Bronchial epithelial cell (primary cell): ENCODE results near the gene SLC16A3. TPM values are rescaled to one million over a fixed set of nuclear protein-coding genes. Genes with fewer than 3 reads are reported as not detected.

ENCODE experiments used
- DNase-seq: peaks from one replicate; pipeline ENCODE4 v3.0.0-alpha.2; 2010; ENCODE audit warnings: low read depth
- FAIRE-seq: peaks from 2 replicates; lab custom pipeline; 2011; peaks lifted over from hg19 to GRCh38; lab: Jason Lieb, UNC
- H3K27me3 ChIP-seq: 2 replicates; pipeline ENCODE4 v1.5.1; 2011; ENCODE audit warnings: low read length; ENCODE audit not compliant: control insufficient read depth, insufficient read depth
- H3K36me3 ChIP-seq: 2 replicates; pipeline ENCODE4 v1.5.1; 2011; ENCODE audit warnings: low read length; ENCODE audit not compliant: control insufficient read depth, insufficient read depth
- H3K4me3 ChIP-seq: 2 replicates; pipeline ENCODE4 v1.5.1; 2011; ENCODE audit warnings: mild to moderate bottlenecking, low read depth, low read length, control low read depth
- total RNA-seq: library from RNA; depleted of rRNA; stranded (reverse); fragments of >200 nt; gene quantifications from 2 replicates; pipeline ENCODE4 v1.2.1, GENCODE V29; 2014
- TF ChIP-seq, protein P1 (sequence below): IDR thresholded peaks from 2 replicates; pipeline ENCODE4 v1.5.1; 2011; ENCODE audit warnings: mild to moderate bottlenecking, moderate library complexity, low read length, control low read depth, inconsistent platforms; ENCODE audit not compliant: insufficient read depth, severe bottlenecking

Gene SLC16A3
- total RNA-seq, 1 donor from 2014 or later, result 162 TPM

DNA sequence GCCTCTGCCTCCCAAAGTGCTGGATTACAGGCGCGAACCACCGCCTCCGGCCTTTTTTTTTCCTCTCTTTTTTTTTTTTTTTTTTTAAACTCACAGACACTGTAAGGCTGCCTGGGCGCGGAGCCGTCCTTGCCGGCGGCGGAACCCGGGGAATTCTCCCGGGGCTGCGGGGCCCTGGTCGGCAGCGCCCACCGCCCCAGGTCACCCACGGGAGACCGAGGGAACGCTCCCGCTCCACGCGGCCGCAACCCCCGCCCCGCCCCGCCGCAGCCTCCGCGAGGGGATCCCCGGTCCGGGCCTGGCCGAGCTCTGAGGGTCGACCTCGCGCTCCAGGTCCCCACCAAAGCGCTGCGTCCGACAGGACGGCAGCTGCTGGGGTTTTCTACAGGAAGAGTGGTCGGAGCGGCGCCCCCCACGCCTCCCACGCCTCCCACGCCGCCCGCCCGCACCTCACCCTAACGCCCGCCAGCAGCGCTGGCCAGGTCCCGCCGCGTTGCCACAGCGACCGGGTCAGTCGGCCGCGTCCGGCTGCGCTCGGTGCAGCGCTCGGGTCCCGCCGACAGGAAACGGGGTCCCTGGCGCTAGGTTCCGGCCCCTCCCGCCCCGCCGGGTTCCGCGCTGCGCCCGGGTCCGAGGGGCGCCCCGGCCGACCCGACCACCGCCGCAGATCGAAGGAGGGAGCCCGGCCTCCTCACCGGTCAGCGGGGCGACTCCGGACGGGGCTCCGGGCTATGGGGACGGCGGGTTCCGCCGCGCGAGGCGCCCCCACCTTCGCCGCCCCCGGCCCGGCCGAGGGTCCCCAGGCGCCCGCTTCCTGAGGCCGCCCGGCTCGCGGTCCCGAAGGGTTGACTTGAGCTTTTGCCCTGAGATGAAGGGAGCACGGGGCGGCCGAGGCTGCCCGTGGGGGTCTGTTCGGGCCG is 16.3 kb upstream of the SLC16A3 start, which contains the start of gene CCDC57:
CCDC57 (minus strand) TSS at position 512 of the 920 bp plus-strand sequence. CDS start 10,898 bp downstream, outside the sequence.
- H3K4me3 ChIP-seq, result peak within 1 kb of the TSS; percentile 75
- H3K36me3 ChIP-seq, result peaks cover under 1% of the 10 kb centered on the region
- FAIRE-seq, result no peak
- TF ChIP-seq, protein P1, sequence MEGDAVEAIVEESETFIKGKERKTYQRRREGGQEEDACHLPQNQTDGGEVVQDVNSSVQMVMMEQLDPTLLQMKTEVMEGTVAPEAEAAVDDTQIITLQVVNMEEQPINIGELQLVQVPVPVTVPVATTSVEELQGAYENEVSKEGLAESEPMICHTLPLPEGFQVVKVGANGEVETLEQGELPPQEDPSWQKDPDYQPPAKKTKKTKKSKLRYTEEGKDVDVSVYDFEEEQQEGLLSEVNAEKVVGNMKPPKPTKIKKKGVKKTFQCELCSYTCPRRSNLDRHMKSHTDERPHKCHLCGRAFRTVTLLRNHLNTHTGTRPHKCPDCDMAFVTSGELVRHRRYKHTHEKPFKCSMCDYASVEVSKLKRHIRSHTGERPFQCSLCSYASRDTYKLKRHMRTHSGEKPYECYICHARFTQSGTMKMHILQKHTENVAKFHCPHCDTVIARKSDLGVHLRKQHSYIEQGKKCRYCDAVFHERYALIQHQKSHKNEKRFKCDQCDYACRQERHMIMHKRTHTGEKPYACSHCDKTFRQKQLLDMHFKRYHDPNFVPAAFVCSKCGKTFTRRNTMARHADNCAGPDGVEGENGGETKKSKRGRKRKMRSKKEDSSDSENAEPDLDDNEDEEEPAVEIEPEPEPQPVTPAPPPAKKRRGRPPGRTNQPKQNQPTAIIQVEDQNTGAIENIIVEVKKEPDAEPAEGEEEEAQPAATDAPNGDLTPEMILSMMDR, result no peak
- peak; percentile 20 for DNase-seq
- no peaks in the 10 kb centered on the region for H3K27me3 ChIP-seq

DNA sequence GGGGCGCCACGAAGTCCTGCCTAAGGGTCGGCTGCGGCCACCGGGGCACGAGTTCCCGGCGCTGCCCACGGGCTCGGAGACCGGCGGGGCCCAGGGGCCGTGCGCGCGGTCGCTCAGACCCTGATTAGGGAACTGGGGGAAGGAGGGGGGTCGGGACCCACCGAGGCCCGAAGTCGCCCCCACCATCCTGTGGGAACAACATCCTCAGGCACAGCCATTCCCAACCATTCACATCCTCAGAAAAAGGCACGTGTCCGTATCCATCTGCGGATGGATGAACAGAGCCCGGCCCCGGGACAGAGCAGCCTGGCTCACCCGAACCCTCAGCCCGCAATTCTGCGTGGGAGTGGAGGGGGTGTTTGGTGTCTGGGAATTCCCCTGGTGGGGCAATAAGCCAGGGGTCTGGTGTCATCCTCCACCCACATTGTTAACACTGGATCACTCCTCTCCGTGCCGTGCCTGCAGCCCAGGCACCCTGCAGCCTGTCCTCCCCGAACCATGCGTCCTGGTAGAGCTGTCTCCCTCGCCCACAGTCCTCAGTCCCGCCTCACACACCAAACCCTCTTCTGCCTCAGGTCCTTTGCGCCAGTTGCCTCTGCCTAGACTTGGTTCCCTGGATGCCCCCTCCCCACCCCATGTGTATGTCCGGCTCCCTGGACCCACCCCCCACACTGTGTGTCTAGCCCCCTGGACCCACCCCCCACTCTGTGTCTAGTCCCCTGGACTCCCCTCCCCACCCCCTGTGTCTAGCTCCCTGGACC is 15.4 kb upstream of the SLC16A3 start:
- Histone ChIP-seq H3K4me3 (peak overlapping the region; percentile 75), H3K36me3 (no peaks in the 10 kb centered on the region), H3K27me3 (no peaks in the 10 kb centered on the region)
- TF ChIP-seq, protein P1, result no peak
- DNase-seq, result peak; percentile 41
- FAIRE-seq, result no peak

DNA sequence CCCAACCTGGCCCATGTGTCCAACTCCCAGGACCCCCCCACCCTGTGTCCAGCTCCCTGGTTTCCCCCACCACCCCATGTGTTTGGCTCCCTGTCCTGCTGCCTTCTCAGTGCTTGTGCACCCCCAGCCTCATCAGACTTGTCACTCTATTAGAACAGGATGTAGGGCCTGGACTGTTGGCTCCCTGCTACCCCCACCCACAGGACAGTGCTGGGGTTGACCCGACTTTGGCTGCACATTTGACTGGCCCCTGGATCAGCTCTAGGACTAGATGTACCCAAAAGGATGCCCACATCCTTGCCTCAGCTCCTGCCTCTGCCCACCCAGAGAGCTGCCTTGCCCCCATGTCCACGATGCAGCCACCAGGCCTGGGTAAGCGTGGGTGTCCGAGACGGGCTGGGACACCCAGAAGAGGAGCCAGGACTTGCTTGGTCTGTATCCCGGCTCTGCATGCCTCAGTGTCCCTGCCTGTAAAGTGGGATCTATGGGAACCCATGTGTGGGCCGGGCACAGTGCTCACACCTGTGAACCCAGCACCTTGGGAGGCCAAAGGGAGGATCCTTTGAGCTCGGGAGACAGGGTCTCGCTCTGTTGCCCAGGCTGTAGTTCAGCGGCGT is 14.7 kb upstream of the SLC16A3 start:
- H3K36me3 ChIP-seq, result no peaks in the 10 kb centered on the region
- DNase-seq, result no peak
- H3K4me3 ChIP-seq, result no peak overlapping the region
- no peak for FAIRE-seq
- TF ChIP-seq, protein P1, result no peak
- no peaks in the 10 kb centered on the region for H3K27me3 ChIP-seq

GRCh38 chr17:82215095-82215971 is 13.5 kb upstream of the SLC16A3 start:
- Histone ChIP-seq H3K4me3 (no peak overlapping the region), H3K36me3 (no peaks in the 10 kb centered on the region), H3K27me3 (no peaks in the 10 kb centered on the region)
- FAIRE-seq (no peak), DNase-seq (no peak)
- TF ChIP-seq, protein P1, result no peak

DNA sequence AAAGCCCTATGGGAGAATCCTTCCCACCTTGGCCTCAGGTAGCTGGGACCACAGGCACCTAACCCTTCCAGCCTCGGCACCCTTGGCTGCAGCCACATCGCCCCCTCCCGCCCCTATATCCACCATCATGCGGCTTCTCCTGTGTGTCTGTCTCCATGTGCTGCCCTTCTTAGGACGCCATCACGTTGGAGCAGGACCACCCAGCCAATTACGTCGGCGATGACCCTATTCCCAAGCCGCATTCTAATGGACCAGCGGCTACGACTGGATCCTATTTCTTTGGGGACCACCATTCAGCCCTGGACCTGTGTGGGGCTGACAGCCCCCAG is 12.9 kb upstream of the SLC16A3 start:
- DNase-seq, result no peak
- TF ChIP-seq, protein P1, result no peak
- H3K27me3 ChIP-seq, result no peaks in the 10 kb centered on the region
- FAIRE-seq, result no peak
- no peaks in the 10 kb centered on the region for H3K36me3 ChIP-seq
- H3K4me3 ChIP-seq, result no peak overlapping the region
